Mesenchymal stem cell (in vitro differentiated cells and primary cell): ENCODE data around the gene RC3H2.
A peak's percentile ranks its signal among the peaks of the same experiment; 100 is the strongest.

Source experiments
- DNase-seq: peaks from one replicate; pipeline ENCODE4 v3.0.0-alpha.2; 2013
- H2AFZ ChIP-seq: one replicate; pipeline ENCODE4 v1.6.1; 2013; ENCODE audit warnings: low read depth, mild to moderate bottlenecking, control low read depth, inconsistent platforms, low read length, moderate library complexity
- H2AK5ac ChIP-seq: 2 replicates; pipeline ENCODE4 v1.6.1; 2013; ENCODE audit warnings: low read length, moderate library complexity, mild to moderate bottlenecking, inconsistent platforms; ENCODE audit not compliant: severe bottlenecking
- H2BK120ac ChIP-seq: one replicate; pipeline ENCODE4 v1.6.1; 2013; ENCODE audit warnings: low read depth, mild to moderate bottlenecking, inconsistent platforms, low read length, moderate library complexity
- H2BK12ac ChIP-seq, 2 experiments: one replicate each; pipeline ENCODE4 v1.6.1; 2013; ENCODE audit warnings: inconsistent platforms in 2 of 2, low read length in 2 of 2, mild to moderate bottlenecking in 2 of 2, moderate library complexity in 2 of 2, control low read depth in 1 of 2
- H2BK15ac ChIP-seq: one replicate; pipeline ENCODE4 v1.6.1; 2013; ENCODE audit warnings: mild to moderate bottlenecking, low read depth, inconsistent platforms; ENCODE audit not compliant: poor library complexity, severe bottlenecking
- H2BK5ac ChIP-seq: 2 replicates; pipeline ENCODE4 v1.6.1; 2013; ENCODE audit warnings: low read depth, mild to moderate bottlenecking, low read length, control low read depth, inconsistent platforms; ENCODE audit not compliant: poor library complexity, severe bottlenecking
- H3K14ac ChIP-seq, 2 experiments: one replicate each; pipeline ENCODE4 v1.6.1; 2013; ENCODE audit warnings: inconsistent platforms in 2 of 2, low read length in 2 of 2, control low read depth in 1 of 2, mild to moderate bottlenecking in 1 of 2, moderate library complexity in 1 of 2
- H3K18ac ChIP-seq, 2 experiments: one replicate each; pipeline ENCODE4 v1.6.1; 2013; ENCODE audit warnings: inconsistent platforms in 2 of 2, low read length in 2 of 2, control low read depth in 1 of 2, low read depth in 1 of 2, mild to moderate bottlenecking in 1 of 2
- H3K23ac ChIP-seq, 2 experiments: one replicate each; pipeline ENCODE4 v1.6.1; 2013; ENCODE audit warnings: inconsistent platforms in 2 of 2, low read length in 2 of 2, mild to moderate bottlenecking in 2 of 2, moderate library complexity in 2 of 2, control low read depth in 1 of 2
- H3K27ac ChIP-seq: 2 replicates; pipeline ENCODE4 v1.5.1; 2013; ENCODE audit warnings: mild to moderate bottlenecking, moderate library complexity, low read length, control low read depth, inconsistent platforms; ENCODE audit not compliant: poor library complexity, severe bottlenecking
- H3K27me3 ChIP-seq, 2 experiments: 2 replicates each; pipeline versions ENCODE4 v1.6.1 to v1.7.0; 2013; ENCODE audit warnings: low read length in 2 of 2, mild to moderate bottlenecking in 2 of 2, moderate library complexity in 2 of 2, control low read depth in 1 of 2, inconsistent platforms in 1 of 2; ENCODE audit not compliant: control insufficient read depth in 1 of 2, insufficient read depth in 1 of 2
- H3K36me3 ChIP-seq, 2 experiments: 2 replicates each; pipeline versions ENCODE4 v1.6.1 to v1.7.0; 2013; ENCODE audit warnings: low read length in 2 of 2, control low read depth in 1 of 2, inconsistent platforms in 1 of 2, low read depth in 1 of 2, mild to moderate bottlenecking in 1 of 2; ENCODE audit not compliant: insufficient read depth in 2 of 2, control insufficient read depth in 1 of 2
- H3K4ac ChIP-seq, 2 experiments: one replicate each; pipeline ENCODE4 v1.6.1; 2013; ENCODE audit warnings: inconsistent platforms in 2 of 2, low read length in 2 of 2, mild to moderate bottlenecking in 2 of 2, moderate library complexity in 2 of 2, control low read depth in 1 of 2, low read depth in 1 of 2
- H3K4me1 ChIP-seq: 2 replicates; pipeline ENCODE4 v1.6.1; 2013; ENCODE audit warnings: low read depth, low read length, control low read depth; ENCODE audit not compliant: control insufficient read depth, insufficient read depth
- H3K4me2 ChIP-seq: 2 replicates; pipeline ENCODE4 v1.6.1; 2013; ENCODE audit warnings: low read length, mild to moderate bottlenecking, inconsistent platforms; ENCODE audit not compliant: poor library complexity, severe bottlenecking
- H3K4me3 ChIP-seq, 2 experiments: 2 replicates each; pipeline versions ENCODE4 v1.5.1 to v1.7.0; 2013; ENCODE audit warnings: low read length in 2 of 2, mild to moderate bottlenecking in 2 of 2, control low read depth in 1 of 2, low read depth in 1 of 2; ENCODE audit not compliant: insufficient read depth in 1 of 2
- H3K79me1 ChIP-seq: replicated peaks from 2 replicates; pipeline ENCODE4 v1.6.1; 2013; ENCODE audit warnings: mild to moderate bottlenecking, control low read depth, low read length, inconsistent platforms; ENCODE audit not compliant: poor library complexity, severe bottlenecking
- H3K9ac ChIP-seq: 2 replicates; pipeline ENCODE4 v1.7.0; 2013; ENCODE audit warnings: mild to moderate bottlenecking, low read length, moderate library complexity
- H3K9me3 ChIP-seq: 2 replicates; pipeline ENCODE4 v1.7.0; 2013; ENCODE audit warnings: mild to moderate bottlenecking, low read length; ENCODE audit not compliant: control insufficient read depth
- H4K8ac ChIP-seq: one replicate; pipeline ENCODE4 v1.6.1; 2013; ENCODE audit warnings: inconsistent platforms, mild to moderate bottlenecking, low read length, moderate library complexity
- H4K91ac ChIP-seq: one replicate; pipeline ENCODE4 v1.6.1; 2013; ENCODE audit warnings: mild to moderate bottlenecking, low read length, inconsistent platforms
- WGBS: methylation state at CpG from one replicate; pipeline ENCODE4 v1.1.7; 2013; ENCODE audit warnings: mixed read lengths; 5-methylcytosine and 5-hydroxymethylcytosine counted together

Gene RC3H2

GRCh38 chr9:122808141-122808540, 97.0 kb downstream of the RC3H2 start:
- peak overlapping the region; percentile 5 for H3K9ac ChIP-seq
- 92% methylated on average over 3 of the region's 3 CpGs for WGBS
- no peak overlapping the region for H2BK15ac ChIP-seq
- no peak overlapping the region for H3K27ac ChIP-seq
- H3K4ac ChIP-seq = no peak overlapping the region
- H2BK12ac ChIP-seq = no peak overlapping the region
- H3K9me3 ChIP-seq = peaks cover 16% of the 10 kb centered on the region
- H2AK5ac ChIP-seq = no peak overlapping the region
- H3K23ac ChIP-seq = no peak overlapping the region
- no peak overlapping the region for H3K18ac ChIP-seq
- H4K8ac ChIP-seq = no peak overlapping the region
- H2BK120ac ChIP-seq = no peak overlapping the region
- no peaks in the 10 kb centered on the region for H3K4me1 ChIP-seq
- no peaks in the 10 kb centered on the region for H3K27me3 ChIP-seq
- no peak overlapping the region for H3K4me3 ChIP-seq
- no peaks in the 10 kb centered on the region for H3K79me1 ChIP-seq
- no peak for DNase-seq
- H4K91ac ChIP-seq = no peak overlapping the region
- no peak overlapping the region for H2BK5ac ChIP-seq
- H3K4me2 ChIP-seq = no peak overlapping the region
- H3K36me3 ChIP-seq = no peaks in the 10 kb centered on the region
- H3K14ac ChIP-seq = no peak overlapping the region
- H2AFZ ChIP-seq = no peak overlapping the region

GRCh38 chr9:122807271-122807900, 97.8 kb downstream of the RC3H2 start:
- DNase-seq = no peak
- Histone ChIP-seq H3K27me3 (no peaks in the 10 kb centered on the region), H2BK5ac (no peak overlapping the region), H3K9me3 (peaks cover 16% of the 10 kb centered on the region), H3K18ac (no peak overlapping the region), H3K4me3 (no peak overlapping the region), H4K8ac (no peak overlapping the region), H3K4me2 (no peak overlapping the region), H3K36me3 (no peaks in the 10 kb centered on the region), H2BK15ac (no peak overlapping the region), H2AFZ (no peak overlapping the region), H3K23ac (no peak overlapping the region), H3K4ac (no peak overlapping the region), H3K14ac (no peak overlapping the region), H3K79me1 (no peaks in the 10 kb centered on the region), H3K9ac (peak overlapping the region; percentile 60), H3K27ac (no peak overlapping the region), H2BK120ac (no peak overlapping the region), H4K91ac (no peak overlapping the region), H2AK5ac (no peak overlapping the region), H3K4me1 (no peaks in the 10 kb centered on the region), H2BK12ac (no peak overlapping the region)
- 17% methylated on average over 1 of the region's 1 CpG for WGBS

- 87% methylated on average over 3 of the region's 4 CpGs for WGBS
- Histone ChIP-seq H3K9ac (peak overlapping the region; percentile 60), H3K18ac (no peak overlapping the region), H4K91ac (no peak overlapping the region), H2BK12ac (no peak overlapping the region), H3K36me3 (no peaks in the 10 kb centered on the region), H3K14ac (no peak overlapping the region), H3K4me1 (no peaks in the 10 kb centered on the region), H3K23ac (no peak overlapping the region), H2AK5ac (no peak overlapping the region), H4K8ac (no peak overlapping the region), H3K9me3 (peaks cover 16% of the 10 kb centered on the region), H3K27me3 (no peaks in the 10 kb centered on the region), H3K79me1 (no peaks in the 10 kb centered on the region), H2BK5ac (no peak overlapping the region), H2AFZ (no peak overlapping the region), H2BK15ac (no peak overlapping the region), H3K4me3 (no peak overlapping the region), H3K4ac (no peak overlapping the region), H2BK120ac (no peak overlapping the region), H3K4me2 (no peak overlapping the region), H3K27ac (no peak overlapping the region)
- no peak for DNase-seq
Observed at GRCh38 chr9:122806661-122807060, 98.5 kb downstream of the RC3H2 start.

GRCh38 chr9:122800066-122801060, 104.8 kb downstream of the RC3H2 start, which contains the start of gene OR1K1:
OR1K1 (plus strand) TSS chr9:122800123; CDS start chr9:122800123, 0 bp downstream.
- Histone ChIP-seq H2BK15ac (no peak within 1 kb of the TSS), H3K18ac (no peak within 1 kb of the TSS)
- WGBS = 90% methylated on average over 30 of the region's 30 CpGs

More at GRCh38 chr9:122800066-122801060, 104.8 kb downstream of the RC3H2 start, which contains the start of gene OR1K1:
- no peaks in the 10 kb centered on the region for H3K79me1 ChIP-seq
- no peak within 1 kb of the TSS for H3K4me3 ChIP-seq
- DNase-seq = no peak
- H3K9ac ChIP-seq = no peak within 1 kb of the TSS
- peaks cover 0 to 5% of the 10 kb centered on the region in 2 experiments for H3K36me3 ChIP-seq
- H3K23ac ChIP-seq = no peak within 1 kb of the TSS
- peak within 1 kb of the TSS in 1 of 2 experiments; percentile 24 for H2BK12ac ChIP-seq
- no peak within 1 kb of the TSS for H3K4me2 ChIP-seq
- H4K8ac ChIP-seq = no peak within 1 kb of the TSS
- H3K4me1 ChIP-seq = peaks cover 3% of the 10 kb centered on the region
- H2AFZ ChIP-seq = no peak within 1 kb of the TSS
- no peak within 1 kb of the TSS for H3K27ac ChIP-seq
- H2BK120ac ChIP-seq = no peak within 1 kb of the TSS
- peaks cover 0 to 4% of the 10 kb centered on the region in 2 experiments for H3K27me3 ChIP-seq
- no peak within 1 kb of the TSS for H2AK5ac ChIP-seq
- H3K9me3 ChIP-seq = peaks cover under 1% of the 10 kb centered on the region
- no peak within 1 kb of the TSS for H3K14ac ChIP-seq
- no peak within 1 kb of the TSS for H3K4ac ChIP-seq
- H4K91ac ChIP-seq = peak within 1 kb of the TSS; percentile 25
- no peak within 1 kb of the TSS for H2BK5ac ChIP-seq
